HG02943 (cell line): ENCODE measurements around the gene AQP12B.
"Not testable (repeated sequence)": the region's sequence is repeated elsewhere in the genome, so short reads cannot be mapped to it uniquely, and the experiment has no call there.

ENCODE experiments used
- ATAC-seq: cut with Tn5 transposase; IDR thresholded peaks from one replicate; pipeline ENCODE4 v1.9.1; 2021; ENCODE audit warnings: mild to moderate bottlenecking, low read depth, moderate library complexity; ENCODE audit not compliant: unreplicated experiment

The AQP12B gene

GRCh38 chr2:240682431-240683224, at the start of gene AQP12B:
Gene AQP12B, minus strand, starts transcription at chr2:240682885. Its CDS starts 48 bp downstream, at chr2:240682837.
- not testable (repeated sequence) for ATAC-seq

DNA sequence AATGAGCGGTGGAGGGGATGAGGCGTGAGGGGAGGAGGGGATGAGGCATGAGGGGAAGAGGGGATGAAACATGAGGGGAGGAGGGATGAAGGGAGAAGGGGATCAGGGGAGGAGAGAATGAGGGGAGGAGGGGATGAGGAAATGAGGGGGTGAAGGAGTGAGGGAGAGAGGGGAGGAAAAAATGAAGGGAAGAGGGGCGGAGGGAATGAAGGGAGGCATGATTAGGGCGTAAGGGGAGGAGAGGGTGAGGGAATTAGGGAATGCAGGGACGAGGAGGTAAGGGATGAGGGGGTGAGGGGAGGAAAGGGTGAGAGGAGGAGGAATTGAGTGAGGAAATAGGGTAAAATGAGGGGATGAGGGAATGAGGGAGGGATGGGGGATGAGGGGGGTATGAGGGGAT, 49.5 kb upstream of the AQP12B start:
- no peak for ATAC-seq

DNA sequence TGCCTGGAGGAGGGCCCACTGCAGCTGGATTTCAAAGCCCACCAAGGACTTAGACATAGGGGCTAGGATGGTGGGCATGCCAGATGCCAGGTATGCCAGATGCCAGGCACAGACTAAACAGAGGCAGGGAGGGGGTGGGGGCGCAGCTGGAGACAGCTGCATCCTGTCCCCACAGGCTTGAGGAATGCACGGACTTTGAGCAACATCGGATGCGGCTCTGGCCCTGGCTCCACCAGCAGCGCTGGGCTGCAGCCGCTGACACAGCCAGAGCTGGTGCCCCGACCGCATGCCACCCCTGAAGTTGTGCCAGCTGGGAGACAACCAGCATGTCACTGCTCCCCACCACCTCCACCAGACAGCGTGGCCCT, 48.5 kb upstream of the AQP12B start:
- ATAC-seq: no peak

DNA sequence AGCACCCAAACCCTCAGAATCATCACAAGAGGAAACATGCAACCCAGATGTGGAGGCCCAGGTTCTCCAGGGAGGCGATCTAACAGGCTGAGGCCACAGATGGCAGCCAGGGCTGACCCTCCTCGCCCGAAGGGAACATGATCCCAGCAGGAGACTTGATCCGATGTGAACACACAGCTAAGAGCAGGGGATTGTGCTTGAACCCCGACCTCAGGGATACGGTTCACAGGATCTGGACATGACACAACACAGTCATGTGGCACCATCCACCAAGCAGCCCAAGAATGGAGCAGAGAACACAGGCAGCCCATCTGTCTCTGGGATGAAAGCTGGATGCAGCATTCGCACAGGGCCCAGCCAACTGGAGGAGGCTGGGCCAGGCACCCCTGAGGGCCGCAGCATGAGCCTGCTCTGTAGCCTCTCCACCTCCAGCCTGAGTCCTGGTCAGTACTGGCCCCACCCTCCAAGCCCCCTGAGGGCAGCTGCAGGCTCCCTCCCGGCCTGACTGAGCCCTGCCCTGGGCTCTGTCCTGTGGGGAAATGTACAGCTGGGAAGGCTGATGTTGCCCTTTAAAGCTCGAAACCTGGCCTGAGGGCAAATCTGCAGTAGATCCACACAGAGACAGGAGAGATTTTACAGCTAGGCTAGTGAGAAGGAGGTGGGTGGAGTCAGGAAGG, 48.0 kb upstream of the AQP12B start:
- no peak for ATAC-seq

GRCh38 chr2:240728827-240729226, 46.1 kb upstream of the AQP12B start:
- no peak for ATAC-seq

- ATAC-seq: no peak
Observed at GRCh38 chr2:240728361-240728760, 45.7 kb upstream of the AQP12B start.

DNA sequence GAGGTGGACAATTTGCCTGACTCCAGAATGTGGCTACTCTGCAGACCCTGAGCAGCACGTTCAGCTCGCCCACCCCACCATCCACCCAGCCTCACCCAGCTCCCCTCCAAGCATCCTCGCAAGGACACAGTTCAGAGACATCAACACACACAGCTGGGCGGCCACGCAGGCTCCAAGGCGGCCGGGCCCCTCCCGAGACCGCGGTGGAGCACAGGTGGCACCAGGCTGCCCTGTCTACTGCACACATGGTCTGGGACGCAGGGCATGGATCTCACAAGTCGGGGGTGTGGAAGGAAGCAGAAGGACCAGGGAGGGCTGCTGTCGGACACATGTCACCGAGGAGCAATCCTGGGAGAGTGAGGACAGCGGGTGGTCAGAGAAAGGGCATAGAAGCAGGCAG, 45.2 kb upstream of the AQP12B start:
- no peak for ATAC-seq

DNA sequence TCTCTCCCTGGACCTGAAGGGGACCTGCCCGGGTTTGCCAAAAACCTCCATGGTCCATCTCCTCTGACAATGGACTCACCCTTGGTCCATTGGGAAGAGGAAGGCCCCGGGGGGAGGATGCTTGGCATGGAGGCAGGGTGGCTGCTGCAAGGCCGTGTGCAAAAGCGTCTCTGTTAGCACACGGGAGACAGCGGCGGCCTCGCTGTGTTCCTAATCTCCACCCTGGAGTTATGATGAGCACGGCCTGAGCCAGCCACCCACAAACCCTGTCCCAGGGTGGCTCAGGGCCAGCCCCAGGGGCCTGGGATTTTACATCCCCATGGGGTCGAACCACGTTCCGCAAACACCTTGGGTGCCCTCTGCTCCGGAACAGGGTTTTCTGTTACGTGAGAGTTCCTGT, 44.8 kb upstream of the AQP12B start:
- no peak for ATAC-seq

- no peak for ATAC-seq
Observed at GRCh38 chr2:240726876-240727275, 44.2 kb upstream of the AQP12B start.

DNA sequence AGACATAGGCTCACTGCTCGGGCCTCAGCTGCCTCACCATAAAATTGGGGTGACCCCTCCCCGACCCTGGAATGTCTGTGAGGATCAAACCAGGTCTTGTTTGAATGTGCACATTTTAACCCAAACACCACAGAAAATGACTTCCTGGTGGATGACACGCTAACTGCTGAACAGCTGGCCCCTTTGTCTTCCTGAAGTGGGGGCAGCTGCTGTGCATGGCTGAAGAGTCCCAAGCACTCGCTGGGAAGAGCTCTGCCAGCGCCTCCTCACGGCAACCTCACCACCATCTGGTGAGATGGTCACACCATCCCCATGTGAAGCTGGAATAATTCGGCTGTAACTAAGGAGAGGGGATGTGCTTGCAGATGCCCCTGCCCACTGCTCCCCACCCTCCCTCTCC, 43.0 kb upstream of the AQP12B start:
- ATAC-seq: no peak

DNA sequence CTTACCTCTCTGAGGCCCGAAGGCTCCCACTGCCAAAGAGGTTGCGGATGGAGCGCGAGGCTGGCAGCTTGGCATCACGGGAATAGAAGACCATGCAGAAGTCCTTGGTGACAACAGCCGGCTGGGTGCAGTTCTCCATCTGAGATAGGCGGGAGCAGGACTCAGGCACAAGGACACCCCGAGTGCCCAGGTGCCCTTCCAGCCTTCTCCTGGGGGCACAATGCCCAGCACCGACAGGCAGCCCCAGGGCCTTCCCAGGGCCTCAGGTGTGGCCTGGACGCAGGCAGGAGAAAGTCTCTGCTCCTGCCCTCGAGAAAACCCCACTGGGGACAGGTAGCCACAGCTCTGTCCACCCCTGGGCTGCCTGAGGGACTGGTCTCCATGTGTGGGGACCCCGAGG, 42.6 kb upstream of the AQP12B start:
- ATAC-seq: no peak

- no peak for ATAC-seq
Observed at GRCh38 chr2:240724431-240724830, 41.7 kb upstream of the AQP12B start.

DNA sequence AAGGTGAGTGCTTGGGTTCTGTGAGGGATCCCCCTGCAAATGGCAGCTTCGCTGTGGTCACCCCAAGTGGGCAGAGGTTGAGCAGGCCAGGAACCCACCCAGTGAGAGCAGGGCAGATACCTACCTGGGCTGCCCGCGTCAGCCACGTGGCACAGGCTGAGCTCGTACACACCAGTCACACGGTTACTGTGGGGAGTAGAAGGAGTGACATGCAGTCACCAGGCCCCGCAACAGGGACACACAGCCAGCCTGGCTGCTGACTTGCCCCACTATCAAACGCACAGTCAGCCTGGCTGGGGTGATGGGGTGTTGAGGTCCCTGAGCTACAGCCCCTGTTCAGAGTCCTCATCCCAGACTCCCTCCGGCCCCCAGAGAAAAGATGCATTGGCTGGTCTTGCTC, 41.2 kb upstream of the AQP12B start:
- no peak for ATAC-seq

DNA sequence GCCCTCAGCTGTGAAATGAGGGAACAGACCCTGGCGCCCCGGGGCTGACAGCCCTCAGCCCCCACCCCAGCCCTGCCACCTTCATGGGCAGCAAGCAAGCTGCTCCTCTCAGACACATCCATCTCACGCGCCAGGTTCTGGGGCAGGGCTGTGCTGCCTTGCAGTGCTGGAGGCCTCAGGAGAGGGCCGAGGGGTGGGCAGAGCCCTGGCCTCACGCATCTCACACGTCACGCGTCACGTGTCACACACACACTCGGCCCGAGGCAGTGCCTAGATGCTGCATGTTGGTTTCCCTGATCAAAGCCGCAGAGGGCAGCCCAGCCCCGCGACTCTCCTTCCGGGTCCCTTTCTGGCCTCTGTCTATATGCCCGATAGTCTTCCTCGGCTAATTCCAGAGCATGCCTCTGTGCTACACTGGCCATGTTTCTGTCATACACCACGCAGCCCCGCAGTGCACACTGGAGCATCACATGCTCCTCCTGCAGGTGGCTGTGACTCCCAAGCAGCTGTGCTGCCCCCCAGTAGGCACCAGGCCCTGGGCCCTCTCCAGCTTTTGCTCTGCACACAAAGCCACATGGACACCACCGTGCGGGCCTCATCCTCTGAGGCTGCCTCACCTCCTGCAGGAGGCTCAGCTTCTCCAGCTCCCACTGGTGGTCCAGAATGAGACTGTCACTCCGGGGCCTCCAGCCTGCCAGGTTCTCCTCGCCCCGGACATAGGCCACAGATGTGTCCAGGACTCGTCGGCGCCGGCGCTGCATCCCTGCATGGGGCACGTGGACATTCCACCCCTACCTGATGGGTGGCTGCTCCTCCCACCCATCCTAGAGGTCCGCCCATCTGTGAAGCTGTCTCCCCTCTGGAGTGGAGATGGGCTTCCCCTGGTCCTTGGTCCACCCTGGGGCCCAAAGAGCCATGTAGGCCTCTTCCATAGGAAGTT, 40.4 kb upstream of the AQP12B start:
- no peak for ATAC-seq

DNA sequence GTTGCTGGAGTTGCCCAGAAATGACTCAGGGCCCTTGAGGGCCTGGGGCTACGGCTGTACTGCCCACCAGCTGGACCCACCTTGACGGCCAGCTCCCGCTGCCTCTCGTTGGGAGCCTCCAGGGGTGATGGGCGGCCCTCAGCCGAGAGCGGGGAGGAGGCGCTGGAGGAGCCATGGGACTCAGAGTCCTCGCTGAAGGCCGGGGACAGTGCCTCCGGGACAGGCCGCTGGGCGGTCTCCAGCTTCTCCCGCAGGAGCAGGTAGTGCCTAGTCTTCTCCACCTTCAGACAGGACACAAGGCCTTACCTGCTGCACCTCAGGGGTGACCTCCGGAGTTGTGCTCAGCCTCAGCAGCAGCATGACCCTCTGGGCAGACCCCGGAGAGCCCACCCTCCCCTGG, 39.7 kb upstream of the AQP12B start:
- ATAC-seq: no peak

DNA sequence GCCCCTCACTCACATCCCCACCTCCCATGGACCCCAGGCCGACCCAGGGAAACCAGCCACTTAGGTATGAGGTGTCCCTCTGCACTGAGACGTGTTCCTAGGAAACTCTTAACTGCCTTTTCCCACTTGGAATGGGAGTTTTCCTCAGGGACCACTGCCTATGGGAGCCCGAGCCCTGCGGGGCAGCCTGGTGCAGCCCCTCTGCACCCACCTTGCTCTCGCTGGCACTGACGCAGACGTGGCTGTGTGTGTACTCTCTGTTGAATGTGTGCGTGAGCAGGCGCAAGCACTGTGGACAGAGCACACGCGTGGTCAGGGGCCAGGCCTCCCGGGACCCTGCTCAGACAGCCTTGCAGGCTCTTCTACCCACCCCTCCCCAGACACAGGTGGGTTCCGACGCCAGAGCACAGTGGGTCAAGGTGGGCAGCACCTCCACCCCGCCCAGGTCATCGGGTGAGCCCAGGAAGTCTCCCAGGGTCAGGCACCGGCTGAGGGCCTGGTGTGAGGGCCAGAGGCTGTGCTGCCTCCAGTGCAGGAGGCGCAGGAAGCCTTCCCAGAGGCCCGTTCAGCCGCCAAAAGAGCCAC, 39.0 kb upstream of the AQP12B start:
- no peak for ATAC-seq

GRCh38 chr2:240720686-240721595, 38.3 kb upstream of the AQP12B start:
- no peak for ATAC-seq

- no peak for ATAC-seq
Observed at GRCh38 chr2:240719676-240720545, 37.2 kb upstream of the AQP12B start.
